ENCODE measurements around the gene CYP19A1. TPM values are rescaled to one million over a fixed set of nuclear protein-coding genes. Genes with fewer than 3 reads are reported as not detected.

The CYP19A1 gene
- total and polyA plus RNA-seq, 2 experiments from 2014 or later, result 0.69 to 2.6 TPM

DNA sequence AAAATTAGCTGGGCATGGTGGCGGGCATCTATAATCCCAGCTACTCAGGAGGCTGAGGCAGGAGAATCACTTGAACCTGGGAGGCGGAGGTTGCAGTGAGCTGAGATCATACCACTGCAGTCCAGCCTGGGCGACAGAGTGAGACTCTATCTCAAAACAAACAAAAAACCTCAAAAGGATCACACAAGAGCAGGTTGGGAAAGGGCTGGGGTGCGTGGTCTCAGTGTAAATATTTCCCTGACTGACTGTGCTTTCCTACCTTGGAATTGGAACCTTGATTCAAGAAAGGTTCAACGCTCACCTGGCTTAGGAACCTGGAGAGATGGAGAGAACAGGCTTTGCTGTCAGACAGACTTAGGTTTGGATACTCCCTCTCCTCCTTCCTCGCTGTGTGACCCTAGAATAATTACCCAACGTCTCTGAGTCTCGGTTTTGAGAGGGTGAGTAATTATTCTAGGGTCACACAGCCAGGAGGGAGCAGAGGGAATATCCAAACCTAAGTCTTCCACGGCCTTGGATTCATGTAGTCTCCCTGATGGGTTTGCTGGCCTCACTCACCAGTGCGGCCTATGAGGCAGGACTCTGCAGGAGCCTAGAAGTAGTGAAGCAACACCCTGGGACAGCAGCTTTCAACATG is 24.6 kb downstream of the CYP19A1 start:
- Histone ChIP-seq H3K27ac (no peak overlapping the region), H3K36me3 (no peaks in the 10 kb centered on the region), H3K4me3 (no peak overlapping the region), H3K27me3 (no peaks in the 10 kb centered on the region), H3K4me1 (ENCODE audit: low read depth) (peaks cover 30% of the 10 kb centered on the region), H3K9me3 (ENCODE audit: low read depth) (no peaks in the 10 kb centered on the region)
- DNase-seq (ENCODE audit: low read depth in 1 of 2, low spot score in 1 of 2), result no peak
- TF ChIP-seq, protein P1, sequence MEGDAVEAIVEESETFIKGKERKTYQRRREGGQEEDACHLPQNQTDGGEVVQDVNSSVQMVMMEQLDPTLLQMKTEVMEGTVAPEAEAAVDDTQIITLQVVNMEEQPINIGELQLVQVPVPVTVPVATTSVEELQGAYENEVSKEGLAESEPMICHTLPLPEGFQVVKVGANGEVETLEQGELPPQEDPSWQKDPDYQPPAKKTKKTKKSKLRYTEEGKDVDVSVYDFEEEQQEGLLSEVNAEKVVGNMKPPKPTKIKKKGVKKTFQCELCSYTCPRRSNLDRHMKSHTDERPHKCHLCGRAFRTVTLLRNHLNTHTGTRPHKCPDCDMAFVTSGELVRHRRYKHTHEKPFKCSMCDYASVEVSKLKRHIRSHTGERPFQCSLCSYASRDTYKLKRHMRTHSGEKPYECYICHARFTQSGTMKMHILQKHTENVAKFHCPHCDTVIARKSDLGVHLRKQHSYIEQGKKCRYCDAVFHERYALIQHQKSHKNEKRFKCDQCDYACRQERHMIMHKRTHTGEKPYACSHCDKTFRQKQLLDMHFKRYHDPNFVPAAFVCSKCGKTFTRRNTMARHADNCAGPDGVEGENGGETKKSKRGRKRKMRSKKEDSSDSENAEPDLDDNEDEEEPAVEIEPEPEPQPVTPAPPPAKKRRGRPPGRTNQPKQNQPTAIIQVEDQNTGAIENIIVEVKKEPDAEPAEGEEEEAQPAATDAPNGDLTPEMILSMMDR (IDR thresholded peaks at IDR 0.05; ENCODE audit: low read depth, low read length), result no peak

GRCh38 chr15:51313074-51313393 is 25.4 kb downstream of the CYP19A1 start:
- Histone ChIP-seq H3K36me3 (no peaks in the 10 kb centered on the region), H3K4me3 (no peak overlapping the region), H3K4me1 (ENCODE audit: low read depth) (peaks cover 30% of the 10 kb centered on the region), H3K27me3 (no peaks in the 10 kb centered on the region), H3K9me3 (ENCODE audit: low read depth) (no peaks in the 10 kb centered on the region), H3K27ac (no peak overlapping the region)
- peak in 1 of 2 donors; percentile 29 for DNase-seq (ENCODE audit: low read depth in 1 of 2, low spot score in 1 of 2)
- TF ChIP-seq, protein P1 (IDR thresholded peaks at IDR 0.05; ENCODE audit: low read depth, low read length), result no peak

- DNase-seq (ENCODE audit: low read depth in 1 of 2, low spot score in 1 of 2), result peak in 1 of 2 donors; percentile 51
- TF ChIP-seq, protein P1 (IDR thresholded peaks at IDR 0.05; ENCODE audit: low read depth, low read length), result no peak
- H3K27ac ChIP-seq, result no peak overlapping the region
These were observed 26.0 kb downstream of the CYP19A1 start for GRCh38 chr15:51312166-51313073.

GRCh38 chr15:51311510-51311909 is 26.9 kb downstream of the CYP19A1 start:
- Histone ChIP-seq H3K27me3 (no peaks in the 10 kb centered on the region), H3K4me1 (ENCODE audit: low read depth) (peaks cover 30% of the 10 kb centered on the region), H3K9me3 (ENCODE audit: low read depth) (no peaks in the 10 kb centered on the region), H3K4me3 (no peak overlapping the region), H3K27ac (no peak overlapping the region), H3K36me3 (no peaks in the 10 kb centered on the region)
- no peak for DNase-seq (ENCODE audit: low read depth in 1 of 2, low spot score in 1 of 2)
- TF ChIP-seq, protein P1 (IDR thresholded peaks at IDR 0.05; ENCODE audit: low read depth, low read length), result no peak

More at GRCh38 chr15:51312166-51313073, 26.0 kb downstream of the CYP19A1 start:
- Histone ChIP-seq H3K36me3 (no peaks in the 10 kb centered on the region), H3K9me3 (ENCODE audit: low read depth) (no peaks in the 10 kb centered on the region), H3K4me3 (no peak overlapping the region), H3K4me1 (ENCODE audit: low read depth) (peaks cover 30% of the 10 kb centered on the region), H3K27me3 (no peaks in the 10 kb centered on the region)

DNA sequence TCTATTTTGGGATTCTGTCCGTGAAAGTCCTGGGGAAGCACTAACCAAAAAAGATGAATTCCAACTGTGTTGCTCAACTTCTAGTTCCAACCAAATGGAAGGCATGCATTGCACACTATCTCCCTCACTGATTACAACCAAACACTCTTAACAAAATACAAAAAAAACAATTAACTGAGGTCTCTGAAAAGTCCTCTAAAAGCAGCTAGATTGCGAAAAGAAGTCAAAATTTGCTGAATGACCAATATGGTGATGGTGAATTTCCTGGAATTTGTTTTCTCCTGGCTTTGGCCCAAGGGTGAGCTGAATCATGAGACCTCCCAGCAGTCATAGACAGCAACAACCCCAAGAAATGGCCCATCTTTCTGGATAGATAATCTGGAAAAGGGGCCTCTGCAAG is 28.3 kb downstream of the CYP19A1 start:
- TF ChIP-seq, protein P1 (IDR thresholded peaks at IDR 0.05; ENCODE audit: low read depth, low read length), result no peak
- DNase-seq (ENCODE audit: low read depth in 1 of 2, low spot score in 1 of 2), result peak in 1 of 2 donors; percentile 89

More for the DNA sequence above, 28.3 kb downstream of the CYP19A1 start:
- Histone ChIP-seq H3K27ac (no peak overlapping the region), H3K36me3 (no peaks in the 10 kb centered on the region), H3K4me3 (no peak overlapping the region), H3K27me3 (no peaks in the 10 kb centered on the region), H3K9me3 (ENCODE audit: low read depth) (no peaks in the 10 kb centered on the region), H3K4me1 (ENCODE audit: low read depth) (peaks cover 22% of the 10 kb centered on the region)

Measured in cardiac muscle cell (in vitro differentiated cells and primary cell).